PFSK-1 (cell line): ENCODE measurements around the gene UBTD2.

Experiments
- POLR2AphosphoS5 ChIP-seq: IDR thresholded peaks from 2 replicates; pipeline ENCODE4 v1.6.1; 2012; ENCODE audit warnings: low read depth, mild to moderate bottlenecking, control low read depth, low read length, moderate library complexity
- TAF1 ChIP-seq: IDR thresholded peaks from 2 replicates; pipeline ENCODE4 v1.6.1; 2012; ENCODE audit warnings: low read length, control low read depth, borderline replicate concordance; ENCODE audit not compliant: insufficient read depth
- TF ChIP-seq, protein P1 (sequence below), 2 experiments: IDR thresholded peaks; 2 replicates each; pipeline versions ENCODE4 v1.6.1 to v1.8.0; 2011 to 2012; ENCODE audit warnings: low read depth in 2 of 2, low read length in 2 of 2, control low read depth in 1 of 2, inconsistent platforms in 1 of 2, mild to moderate bottlenecking in 1 of 2, moderate library complexity in 1 of 2; ENCODE audit not compliant: insufficient read depth in 1 of 2

DNA sequence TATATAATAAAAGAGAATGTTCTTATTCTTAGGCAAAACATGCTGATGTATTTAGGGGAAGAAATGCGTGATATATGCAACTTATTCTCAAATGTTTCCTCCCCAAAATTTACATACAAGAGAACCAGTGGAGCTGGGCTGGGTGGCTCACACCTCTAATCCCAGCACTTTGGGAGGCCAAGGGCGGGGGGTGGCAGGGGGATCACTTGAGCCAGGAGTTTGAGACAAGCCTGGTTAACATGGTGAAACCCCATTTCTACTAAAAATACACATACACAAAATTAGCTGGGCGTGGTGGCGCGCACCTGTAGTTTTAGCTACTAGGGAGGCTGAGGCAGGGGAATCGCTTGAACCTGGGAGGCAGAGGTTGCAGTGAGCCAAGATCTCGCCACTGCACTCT lies 27.5 kb upstream of the UBTD2 start:
- TF ChIP-seq, protein P1, sequence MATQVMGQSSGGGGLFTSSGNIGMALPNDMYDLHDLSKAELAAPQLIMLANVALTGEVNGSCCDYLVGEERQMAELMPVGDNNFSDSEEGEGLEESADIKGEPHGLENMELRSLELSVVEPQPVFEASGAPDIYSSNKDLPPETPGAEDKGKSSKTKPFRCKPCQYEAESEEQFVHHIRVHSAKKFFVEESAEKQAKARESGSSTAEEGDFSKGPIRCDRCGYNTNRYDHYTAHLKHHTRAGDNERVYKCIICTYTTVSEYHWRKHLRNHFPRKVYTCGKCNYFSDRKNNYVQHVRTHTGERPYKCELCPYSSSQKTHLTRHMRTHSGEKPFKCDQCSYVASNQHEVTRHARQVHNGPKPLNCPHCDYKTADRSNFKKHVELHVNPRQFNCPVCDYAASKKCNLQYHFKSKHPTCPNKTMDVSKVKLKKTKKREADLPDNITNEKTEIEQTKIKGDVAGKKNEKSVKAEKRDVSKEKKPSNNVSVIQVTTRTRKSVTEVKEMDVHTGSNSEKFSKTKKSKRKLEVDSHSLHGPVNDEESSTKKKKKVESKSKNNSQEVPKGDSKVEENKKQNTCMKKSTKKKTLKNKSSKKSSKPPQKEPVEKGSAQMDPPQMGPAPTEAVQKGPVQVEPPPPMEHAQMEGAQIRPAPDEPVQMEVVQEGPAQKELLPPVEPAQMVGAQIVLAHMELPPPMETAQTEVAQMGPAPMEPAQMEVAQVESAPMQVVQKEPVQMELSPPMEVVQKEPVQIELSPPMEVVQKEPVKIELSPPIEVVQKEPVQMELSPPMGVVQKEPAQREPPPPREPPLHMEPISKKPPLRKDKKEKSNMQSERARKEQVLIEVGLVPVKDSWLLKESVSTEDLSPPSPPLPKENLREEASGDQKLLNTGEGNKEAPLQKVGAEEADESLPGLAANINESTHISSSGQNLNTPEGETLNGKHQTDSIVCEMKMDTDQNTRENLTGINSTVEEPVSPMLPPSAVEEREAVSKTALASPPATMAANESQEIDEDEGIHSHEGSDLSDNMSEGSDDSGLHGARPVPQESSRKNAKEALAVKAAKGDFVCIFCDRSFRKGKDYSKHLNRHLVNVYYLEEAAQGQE (IDR thresholded peaks at IDR 0.05; ENCODE audit: insufficient read depth in 1 of 2, low read depth in 2 of 2, low read length in 2 of 2) = no peak
- TF ChIP-seq POLR2AphosphoS5 (no peak), TAF1 (no peak)
